Ovary (tissue), 3 donors: ENCODE results near the gene FHIP1B.

Experiments
- EP300 ChIP-seq: sonication (generic); formaldehyde crosslinking; IDR thresholded peaks from one replicate; pipeline ENCODE4 v1.6.1; 2017; ENCODE audit warnings: antibody characterized with exemption
- POLR2A ChIP-seq: fragments of 450-650 bp; IDR thresholded peaks from one replicate; pipeline ENCODE4 v1.6.1; 2017; ENCODE audit warnings: antibody characterized with exemption, mild to moderate bottlenecking, moderate library complexity
- TF ChIP-seq, protein P1 (sequence below), 3 donors: fragments of 450-650 bp in 2 of 3; fragments of 200-600 bp in 1 of 3; IDR thresholded peaks; one replicate each; pipeline versions ENCODE4 v1.5.1 to v1.8.0; 2016 to 2022; ENCODE audit warnings: antibody characterized with exemption in 3 of 3, mild to moderate bottlenecking in 1 of 3
- donor health status: DM: no; HTN: no; CAD: no.

DNA sequence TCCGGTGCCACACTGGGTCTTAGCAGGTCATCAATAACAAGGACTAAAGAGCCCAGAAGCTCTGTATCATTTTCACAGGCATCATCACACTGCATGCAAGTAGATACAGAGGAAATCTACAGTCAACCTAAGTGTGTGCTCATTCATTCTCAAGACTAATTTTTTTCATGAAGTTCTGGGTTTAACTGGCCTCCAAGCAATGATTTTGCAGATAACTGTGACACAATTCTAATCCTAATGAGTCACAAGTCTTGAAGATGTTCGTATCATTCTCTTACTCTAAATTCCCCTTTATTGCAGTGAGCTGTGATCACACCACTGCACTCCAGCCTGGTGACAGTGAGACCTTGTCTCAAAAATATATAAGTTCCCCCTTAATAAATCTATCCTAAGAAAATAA lies 33.0 kb downstream of the FHIP1B start:
- TF ChIP-seq, protein P1, sequence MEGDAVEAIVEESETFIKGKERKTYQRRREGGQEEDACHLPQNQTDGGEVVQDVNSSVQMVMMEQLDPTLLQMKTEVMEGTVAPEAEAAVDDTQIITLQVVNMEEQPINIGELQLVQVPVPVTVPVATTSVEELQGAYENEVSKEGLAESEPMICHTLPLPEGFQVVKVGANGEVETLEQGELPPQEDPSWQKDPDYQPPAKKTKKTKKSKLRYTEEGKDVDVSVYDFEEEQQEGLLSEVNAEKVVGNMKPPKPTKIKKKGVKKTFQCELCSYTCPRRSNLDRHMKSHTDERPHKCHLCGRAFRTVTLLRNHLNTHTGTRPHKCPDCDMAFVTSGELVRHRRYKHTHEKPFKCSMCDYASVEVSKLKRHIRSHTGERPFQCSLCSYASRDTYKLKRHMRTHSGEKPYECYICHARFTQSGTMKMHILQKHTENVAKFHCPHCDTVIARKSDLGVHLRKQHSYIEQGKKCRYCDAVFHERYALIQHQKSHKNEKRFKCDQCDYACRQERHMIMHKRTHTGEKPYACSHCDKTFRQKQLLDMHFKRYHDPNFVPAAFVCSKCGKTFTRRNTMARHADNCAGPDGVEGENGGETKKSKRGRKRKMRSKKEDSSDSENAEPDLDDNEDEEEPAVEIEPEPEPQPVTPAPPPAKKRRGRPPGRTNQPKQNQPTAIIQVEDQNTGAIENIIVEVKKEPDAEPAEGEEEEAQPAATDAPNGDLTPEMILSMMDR (IDR thresholded peaks at IDR 0.05), result no peak
- TF ChIP-seq POLR2A (no peak), EP300 (no peak)
